GM20000 (cell line): Measurements from ENCODE around the gene MED29.

Experiments used
- DNase-seq: peaks from one replicate; pipeline ENCODE4 v3.0.0; 2012; ENCODE audit warnings: low spot score
- TF ChIP-seq, protein P1 (sequence below): IDR thresholded peaks from 2 replicates; pipeline ENCODE4 v1.5.1; 2012; ENCODE audit warnings: mild to moderate bottlenecking, control low read depth; ENCODE audit errors: extremely low read depth, missing control alignments

The MED29 gene

GRCh38 chr19:39360599-39360998 is 30.6 kb upstream of the MED29 start:
- TF ChIP-seq, protein P1, sequence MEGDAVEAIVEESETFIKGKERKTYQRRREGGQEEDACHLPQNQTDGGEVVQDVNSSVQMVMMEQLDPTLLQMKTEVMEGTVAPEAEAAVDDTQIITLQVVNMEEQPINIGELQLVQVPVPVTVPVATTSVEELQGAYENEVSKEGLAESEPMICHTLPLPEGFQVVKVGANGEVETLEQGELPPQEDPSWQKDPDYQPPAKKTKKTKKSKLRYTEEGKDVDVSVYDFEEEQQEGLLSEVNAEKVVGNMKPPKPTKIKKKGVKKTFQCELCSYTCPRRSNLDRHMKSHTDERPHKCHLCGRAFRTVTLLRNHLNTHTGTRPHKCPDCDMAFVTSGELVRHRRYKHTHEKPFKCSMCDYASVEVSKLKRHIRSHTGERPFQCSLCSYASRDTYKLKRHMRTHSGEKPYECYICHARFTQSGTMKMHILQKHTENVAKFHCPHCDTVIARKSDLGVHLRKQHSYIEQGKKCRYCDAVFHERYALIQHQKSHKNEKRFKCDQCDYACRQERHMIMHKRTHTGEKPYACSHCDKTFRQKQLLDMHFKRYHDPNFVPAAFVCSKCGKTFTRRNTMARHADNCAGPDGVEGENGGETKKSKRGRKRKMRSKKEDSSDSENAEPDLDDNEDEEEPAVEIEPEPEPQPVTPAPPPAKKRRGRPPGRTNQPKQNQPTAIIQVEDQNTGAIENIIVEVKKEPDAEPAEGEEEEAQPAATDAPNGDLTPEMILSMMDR: no peak
- DNase-seq: no peak

- TF ChIP-seq, protein P1: no peak
- no peak for DNase-seq
Measured at GRCh38 chr19:39362682-39363657, 28.2 kb upstream of the MED29 start.

DNA sequence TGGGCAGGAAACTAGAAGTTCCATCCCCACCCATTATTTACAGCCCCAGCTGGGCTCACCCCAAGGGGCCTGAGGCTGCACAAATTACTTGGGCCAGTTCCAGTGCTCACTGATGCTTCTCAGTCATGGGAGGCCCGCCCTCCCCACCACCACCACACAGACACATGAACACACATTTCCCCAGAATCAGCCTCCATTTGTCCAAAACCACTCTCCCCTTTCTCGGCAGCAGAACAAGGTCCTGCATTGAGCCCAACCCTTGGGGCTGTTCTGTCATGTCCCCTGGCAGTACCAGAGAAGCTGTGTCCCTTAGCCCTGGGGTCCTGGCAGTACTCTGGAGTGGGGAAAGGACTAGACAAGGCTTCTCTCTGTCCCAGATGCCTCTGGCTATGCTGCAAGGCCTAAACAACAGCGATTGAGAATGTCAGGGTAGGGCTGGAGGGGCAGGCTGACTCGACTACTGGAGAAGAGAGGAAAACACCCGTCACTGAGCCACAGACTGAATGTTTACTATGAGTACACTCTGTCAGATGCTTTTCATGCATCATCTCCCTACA is 27.2 kb upstream of the MED29 start:
- TF ChIP-seq, protein P1: no peak
- DNase-seq: no peak

DNA sequence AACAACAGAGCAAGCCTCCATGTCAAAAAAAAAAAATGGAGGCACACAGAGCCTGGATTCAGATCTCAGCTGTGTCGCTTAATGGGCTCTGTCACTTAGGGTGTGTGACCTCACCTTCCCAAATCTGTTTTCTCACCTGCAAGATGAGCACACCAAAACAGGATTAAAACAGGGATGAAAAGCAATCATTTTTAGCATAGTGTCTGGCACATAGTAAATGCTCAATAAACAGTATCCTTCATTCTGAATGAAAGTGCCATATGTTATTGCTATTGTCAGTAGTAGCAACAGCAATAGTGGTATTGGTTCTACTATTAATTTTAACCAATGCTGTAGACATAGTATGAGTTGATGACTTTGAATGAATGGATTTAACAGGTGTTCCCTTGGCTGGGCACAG is 25.6 kb upstream of the MED29 start:
- TF ChIP-seq, protein P1: no peak
- no peak for DNase-seq

DNA sequence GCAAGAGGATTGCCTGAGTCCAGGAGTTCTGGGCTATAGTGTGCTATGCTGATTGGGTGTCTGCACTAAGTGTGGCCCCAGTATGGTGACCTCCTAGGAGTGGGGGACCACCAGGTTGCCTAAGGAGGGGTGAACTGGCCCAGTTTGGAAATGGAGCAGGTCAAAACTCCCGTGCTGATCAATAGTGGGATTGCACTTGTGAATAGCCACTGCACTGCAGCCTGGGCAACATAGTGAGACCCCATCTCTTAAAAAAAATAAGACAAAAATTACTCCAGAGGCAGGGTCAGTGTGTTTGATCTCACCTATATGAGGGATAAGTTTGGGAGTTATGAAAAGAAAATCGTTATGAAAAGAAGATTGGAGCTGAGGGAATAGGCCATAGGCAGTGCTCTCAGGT is 22.0 kb upstream of the MED29 start:
- TF ChIP-seq, protein P1: no peak
- DNase-seq: no peak

DNA sequence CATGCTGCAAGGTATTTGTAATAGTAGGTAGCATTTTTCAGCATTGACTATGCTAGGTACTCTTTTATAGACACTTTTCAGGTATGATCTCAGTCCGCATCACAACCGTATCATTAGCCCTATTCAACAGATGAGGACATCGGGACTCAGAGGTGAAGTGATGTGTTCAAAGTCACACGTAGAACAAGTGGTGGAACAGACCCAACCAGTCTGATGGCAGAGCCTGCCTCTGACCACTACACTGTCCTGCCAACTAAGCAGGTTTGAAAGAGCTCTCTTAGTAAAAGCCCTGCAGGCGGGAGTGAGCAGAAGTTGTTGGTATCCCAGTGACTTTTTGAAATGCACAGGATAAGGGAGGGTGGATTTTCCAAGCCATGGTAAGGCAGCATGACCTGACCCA is 20.4 kb upstream of the MED29 start:
- no peak for DNase-seq
- TF ChIP-seq, protein P1: no peak
